GM18861 (cell line): ENCODE results near the gene MXI1.

Experiments used
- ATAC-seq: cut with Tn5 transposase; IDR thresholded peaks from one replicate; pipeline ENCODE4 v1.9.1; 2021; ENCODE audit not compliant: unreplicated experiment

The MXI1 gene

GRCh38 chr10:110207011-110207804 is at the start of gene MXI1:
MXI1 (plus strand) TSS chr10:110207605; CDS start chr10:110207809, 204 bp downstream.
- peak; percentile 46 for ATAC-seq

GRCh38 chr10:110158051-110159005 is 49.1 kb upstream of the MXI1 start:
- ATAC-seq: no peak

GRCh38 chr10:110160081-110160480 is 47.3 kb upstream of the MXI1 start:
- ATAC-seq: no peak

GRCh38 chr10:110160522-110160921 is 46.9 kb upstream of the MXI1 start:
- ATAC-seq: no peak

- no peak for ATAC-seq
Measured at GRCh38 chr10:110162741-110163145, 44.7 kb upstream of the MXI1 start.

GRCh38 chr10:110163192-110163773 is 44.1 kb upstream of the MXI1 start:
- ATAC-seq: no peak

GRCh38 chr10:110163841-110164240 is 43.6 kb upstream of the MXI1 start:
- no peak for ATAC-seq

GRCh38 chr10:110165239-110165638 is 42.2 kb upstream of the MXI1 start:
- ATAC-seq: no peak

GRCh38 chr10:110167149-110167548 is 40.3 kb upstream of the MXI1 start:
- no peak for ATAC-seq

GRCh38 chr10:110168601-110169481 is 38.6 kb upstream of the MXI1 start:
- no peak for ATAC-seq

- no peak for ATAC-seq
Measured at GRCh38 chr10:110169586-110169985, 37.8 kb upstream of the MXI1 start.

GRCh38 chr10:110170142-110170971 is 37.0 kb upstream of the MXI1 start:
- no peak for ATAC-seq

GRCh38 chr10:110171032-110171431 is 36.4 kb upstream of the MXI1 start:
- no peak for ATAC-seq

GRCh38 chr10:110172155-110172554 is 35.2 kb upstream of the MXI1 start:
- no peak for ATAC-seq

- ATAC-seq: no peak
Measured at GRCh38 chr10:110174201-110174600, 33.2 kb upstream of the MXI1 start.

- ATAC-seq: no peak
Measured at GRCh38 chr10:110174816-110175215, 32.6 kb upstream of the MXI1 start.

GRCh38 chr10:110175406-110175805 is 32.0 kb upstream of the MXI1 start:
- no peak for ATAC-seq

GRCh38 chr10:110176141-110177030 is 31.0 kb upstream of the MXI1 start:
- ATAC-seq: no peak

- no peak for ATAC-seq
Measured at GRCh38 chr10:110179220-110179619, 28.2 kb upstream of the MXI1 start.
